Tibial nerve (tissue), 3 donors: ENCODE data around the gene RAB30.

ENCODE experiments used
- POLR2A ChIP-seq, 2 donors: fragments of 450-650 bp; IDR thresholded peaks; one replicate each; pipeline ENCODE4 v1.6.1; 2017; ENCODE audit warnings: antibody characterized with exemption in 2 of 2, mild to moderate bottlenecking in 2 of 2, moderate library complexity in 2 of 2
- TF ChIP-seq, protein P1 (sequence below), 5 experiments: fragments of 200-600 bp in 3 of 5; fragments of 450-650 bp in 2 of 5; sonication (generic) in 3 of 5; IDR thresholded peaks; one replicate each; pipeline ENCODE4 v1.5.1; 2016 to 2019; ENCODE audit warnings: antibody characterized with exemption in 5 of 5, mild to moderate bottlenecking in 3 of 5, moderate library complexity in 2 of 5

DNA sequence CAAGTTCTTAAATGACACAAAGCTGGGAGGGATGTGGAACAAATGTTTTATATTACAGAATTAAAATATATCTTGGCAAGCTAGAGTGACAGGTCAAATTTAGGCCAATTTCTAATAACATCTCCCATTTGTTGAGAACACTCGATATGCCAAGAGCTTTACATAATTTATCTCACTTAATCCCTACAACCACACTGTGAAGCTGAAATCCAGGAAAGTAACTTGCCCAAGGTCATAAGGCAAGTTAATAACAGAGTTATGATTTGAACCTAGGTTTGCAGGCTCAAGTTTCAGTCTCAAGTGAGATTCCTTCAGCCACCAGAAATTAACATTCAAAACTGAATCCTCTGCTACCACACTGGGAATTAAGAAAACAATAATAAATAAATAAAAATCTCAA lies 38.3 kb downstream of the RAB30 start:
- TF ChIP-seq, protein P1, sequence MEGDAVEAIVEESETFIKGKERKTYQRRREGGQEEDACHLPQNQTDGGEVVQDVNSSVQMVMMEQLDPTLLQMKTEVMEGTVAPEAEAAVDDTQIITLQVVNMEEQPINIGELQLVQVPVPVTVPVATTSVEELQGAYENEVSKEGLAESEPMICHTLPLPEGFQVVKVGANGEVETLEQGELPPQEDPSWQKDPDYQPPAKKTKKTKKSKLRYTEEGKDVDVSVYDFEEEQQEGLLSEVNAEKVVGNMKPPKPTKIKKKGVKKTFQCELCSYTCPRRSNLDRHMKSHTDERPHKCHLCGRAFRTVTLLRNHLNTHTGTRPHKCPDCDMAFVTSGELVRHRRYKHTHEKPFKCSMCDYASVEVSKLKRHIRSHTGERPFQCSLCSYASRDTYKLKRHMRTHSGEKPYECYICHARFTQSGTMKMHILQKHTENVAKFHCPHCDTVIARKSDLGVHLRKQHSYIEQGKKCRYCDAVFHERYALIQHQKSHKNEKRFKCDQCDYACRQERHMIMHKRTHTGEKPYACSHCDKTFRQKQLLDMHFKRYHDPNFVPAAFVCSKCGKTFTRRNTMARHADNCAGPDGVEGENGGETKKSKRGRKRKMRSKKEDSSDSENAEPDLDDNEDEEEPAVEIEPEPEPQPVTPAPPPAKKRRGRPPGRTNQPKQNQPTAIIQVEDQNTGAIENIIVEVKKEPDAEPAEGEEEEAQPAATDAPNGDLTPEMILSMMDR (IDR thresholded peaks at IDR 0.05): no peak
- no peak for TF ChIP-seq POLR2A (IDR thresholded peaks at IDR 0.05)
